ENCODE measurements around the gene RPL7A.

Gene RPL7A

GRCh38 chr9:133340256-133340655, 7.8 kb upstream of the RPL7A start:
- Histone ChIP-seq H3K27me3 (ENCODE audit: insufficient read depth, low read length) (no peaks in the 10 kb centered on the region), H3K4me3 (ENCODE audit: low read depth, low read length) (no peak overlapping the region), H2AFZ (ENCODE audit: low read length, unreplicated experiment) (no peak overlapping the region), H3K79me2 (ENCODE audit: control insufficient read depth, insufficient read depth, low read length, unreplicated experiment) (peaks cover 7% of the 10 kb centered on the region), H3K27ac (ENCODE audit: low read depth, low read length) (no peak overlapping the region), H3K4me1 (ENCODE audit: control insufficient read depth, insufficient read depth, low read length, unreplicated experiment) (no peaks in the 10 kb centered on the region), H3K36me3 (ENCODE audit: insufficient read depth, low read length) (peaks cover 6% of the 10 kb centered on the region; the same call in 1 of the 2 replicates)

GRCh38 chr9:133340916-133341315, 7.1 kb upstream of the RPL7A start:
- Histone ChIP-seq H3K79me2 (ENCODE audit: control insufficient read depth, insufficient read depth, low read length, unreplicated experiment) (peaks cover 7% of the 10 kb centered on the region), H3K36me3 (ENCODE audit: insufficient read depth, low read length) (peaks cover 12% of the 10 kb centered on the region; the same call in 1 of the 2 replicates), H3K4me1 (ENCODE audit: control insufficient read depth, insufficient read depth, low read length, unreplicated experiment) (peaks cover under 1% of the 10 kb centered on the region), H2AFZ (ENCODE audit: low read length, unreplicated experiment) (no peak overlapping the region), H3K4me3 (ENCODE audit: low read depth, low read length) (no peak overlapping the region), H3K27me3 (ENCODE audit: insufficient read depth, low read length) (no peaks in the 10 kb centered on the region), H3K27ac (ENCODE audit: low read depth, low read length) (no peak overlapping the region)

GRCh38 chr9:133341369-133342068, 6.5 kb upstream of the RPL7A start:
- Histone ChIP-seq H3K4me1 (ENCODE audit: control insufficient read depth, insufficient read depth, low read length, unreplicated experiment) (peaks cover 7% of the 10 kb centered on the region), H3K27ac (ENCODE audit: low read depth, low read length) (no peak overlapping the region), H3K4me3 (ENCODE audit: low read depth, low read length) (no peak overlapping the region), H3K27me3 (ENCODE audit: insufficient read depth, low read length) (no peaks in the 10 kb centered on the region), H3K36me3 (ENCODE audit: insufficient read depth, low read length) (peaks cover 12% of the 10 kb centered on the region; the same call in 1 of the 2 replicates), H3K79me2 (ENCODE audit: control insufficient read depth, insufficient read depth, low read length, unreplicated experiment) (peaks cover 13% of the 10 kb centered on the region), H2AFZ (ENCODE audit: low read length, unreplicated experiment) (no peak overlapping the region)

- Histone ChIP-seq H3K27me3 (ENCODE audit: insufficient read depth, low read length) (no peaks in the 10 kb centered on the region), H3K36me3 (ENCODE audit: insufficient read depth, low read length) (peaks cover 12% of the 10 kb centered on the region; the same call in 1 of the 2 replicates), H3K79me2 (ENCODE audit: control insufficient read depth, insufficient read depth, low read length, unreplicated experiment) (peaks cover 18% of the 10 kb centered on the region), H3K27ac (ENCODE audit: low read depth, low read length) (no peak overlapping the region), H3K4me1 (ENCODE audit: control insufficient read depth, insufficient read depth, low read length, unreplicated experiment) (peaks cover 8% of the 10 kb centered on the region), H2AFZ (ENCODE audit: low read length, unreplicated experiment) (no peak overlapping the region), H3K4me3 (ENCODE audit: low read depth, low read length) (no peak overlapping the region)
Measured at GRCh38 chr9:133342069-133342406, 6.0 kb upstream of the RPL7A start.

GRCh38 chr9:133342570-133342969, 5.4 kb upstream of the RPL7A start:
- H3K4me1 ChIP-seq (ENCODE audit: control insufficient read depth, insufficient read depth, low read length, unreplicated experiment): peaks cover 8% of the 10 kb centered on the region
- no peak overlapping the region for H3K4me3 ChIP-seq (ENCODE audit: low read depth, low read length)
- H3K27ac ChIP-seq (ENCODE audit: low read depth, low read length): no peak overlapping the region
- H2AFZ ChIP-seq (ENCODE audit: low read length, unreplicated experiment): no peak overlapping the region
- peaks cover 12% of the 10 kb centered on the region; the same call in 1 of the 2 replicates for H3K36me3 ChIP-seq (ENCODE audit: insufficient read depth, low read length)
- H3K27me3 ChIP-seq (ENCODE audit: insufficient read depth, low read length): no peaks in the 10 kb centered on the region
- H3K79me2 ChIP-seq (ENCODE audit: control insufficient read depth, insufficient read depth, low read length, unreplicated experiment): peaks cover 19% of the 10 kb centered on the region

- Histone ChIP-seq H3K27ac (ENCODE audit: low read depth, low read length) (no peak overlapping the region), H3K27me3 (ENCODE audit: insufficient read depth, low read length) (no peaks in the 10 kb centered on the region), H3K4me1 (ENCODE audit: control insufficient read depth, insufficient read depth, low read length, unreplicated experiment) (peaks cover 8% of the 10 kb centered on the region), H3K79me2 (ENCODE audit: control insufficient read depth, insufficient read depth, low read length, unreplicated experiment) (peaks cover 29% of the 10 kb centered on the region), H3K36me3 (ENCODE audit: insufficient read depth, low read length) (peaks cover 19% of the 10 kb centered on the region; the same call in 1 of the 2 replicates), H2AFZ (ENCODE audit: low read length, unreplicated experiment) (no peak overlapping the region), H3K4me3 (ENCODE audit: low read depth, low read length) (no peak overlapping the region)
Measured at GRCh38 chr9:133344071-133344470, 3.9 kb upstream of the RPL7A start.

GRCh38 chr9:133344979-133345378, 3.0 kb upstream of the RPL7A start:
- Histone ChIP-seq H3K4me3 (ENCODE audit: low read depth, low read length) (no peak overlapping the region), H3K27me3 (ENCODE audit: insufficient read depth, low read length) (no peaks in the 10 kb centered on the region), H3K4me1 (ENCODE audit: control insufficient read depth, insufficient read depth, low read length, unreplicated experiment) (peaks cover 16% of the 10 kb centered on the region), H2AFZ (ENCODE audit: low read length, unreplicated experiment) (no peak overlapping the region), H3K27ac (ENCODE audit: low read depth, low read length) (no peak overlapping the region), H3K36me3 (ENCODE audit: insufficient read depth, low read length) (peaks cover 28% of the 10 kb centered on the region), H3K79me2 (ENCODE audit: control insufficient read depth, insufficient read depth, low read length, unreplicated experiment) (peaks cover 38% of the 10 kb centered on the region)

GRCh38 chr9:133345596-133345995, 2.4 kb upstream of the RPL7A start:
- Histone ChIP-seq H3K4me1 (ENCODE audit: control insufficient read depth, insufficient read depth, low read length, unreplicated experiment) (peaks cover 22% of the 10 kb centered on the region), H3K27ac (ENCODE audit: low read depth, low read length) (no peak overlapping the region), H3K36me3 (ENCODE audit: insufficient read depth, low read length) (peaks cover 32% of the 10 kb centered on the region), H3K27me3 (ENCODE audit: insufficient read depth, low read length) (no peaks in the 10 kb centered on the region), H3K4me3 (ENCODE audit: low read depth, low read length) (no peak overlapping the region), H3K79me2 (ENCODE audit: control insufficient read depth, insufficient read depth, low read length, unreplicated experiment) (peaks cover 45% of the 10 kb centered on the region), H2AFZ (ENCODE audit: low read length, unreplicated experiment) (no peak overlapping the region)

- no peak overlapping the region for H3K27ac ChIP-seq (ENCODE audit: low read depth, low read length)
- peak overlapping the region; percentile 99 for H3K4me3 ChIP-seq (ENCODE audit: low read depth, low read length)
- peaks cover 49% of the 10 kb centered on the region for H3K79me2 ChIP-seq (ENCODE audit: control insufficient read depth, insufficient read depth, low read length, unreplicated experiment)
- no peak overlapping the region for H2AFZ ChIP-seq (ENCODE audit: low read length, unreplicated experiment)
- H3K27me3 ChIP-seq (ENCODE audit: insufficient read depth, low read length): no peaks in the 10 kb centered on the region
- peaks cover 28% of the 10 kb centered on the region for H3K4me1 ChIP-seq (ENCODE audit: control insufficient read depth, insufficient read depth, low read length, unreplicated experiment)
- peaks cover 37% of the 10 kb centered on the region for H3K36me3 ChIP-seq (ENCODE audit: insufficient read depth, low read length)
Measured at GRCh38 chr9:133346021-133346785, 1.8 kb upstream of the RPL7A start.

GRCh38 chr9:133347515-133347984, 468 bp upstream of the RPL7A start:
- H3K4me1 ChIP-seq (ENCODE audit: control insufficient read depth, insufficient read depth, low read length, unreplicated experiment): peaks cover 35% of the 10 kb centered on the region
- peak overlapping the region; percentile 93 for H3K27ac ChIP-seq (ENCODE audit: low read depth, low read length)
- H3K36me3 ChIP-seq (ENCODE audit: insufficient read depth, low read length): peaks cover 46% of the 10 kb centered on the region
- no peak overlapping the region for H2AFZ ChIP-seq (ENCODE audit: low read length, unreplicated experiment)
- H3K4me3 ChIP-seq (ENCODE audit: low read depth, low read length): peak overlapping the region; percentile 99
- H3K79me2 ChIP-seq (ENCODE audit: control insufficient read depth, insufficient read depth, low read length, unreplicated experiment): peaks cover 49% of the 10 kb centered on the region
- no peaks in the 10 kb centered on the region for H3K27me3 ChIP-seq (ENCODE audit: insufficient read depth, low read length)

Data from ACC112 (cell line).